ENCODE results near the gene EEF1AKMT1.

Gene EEF1AKMT1

DNA sequence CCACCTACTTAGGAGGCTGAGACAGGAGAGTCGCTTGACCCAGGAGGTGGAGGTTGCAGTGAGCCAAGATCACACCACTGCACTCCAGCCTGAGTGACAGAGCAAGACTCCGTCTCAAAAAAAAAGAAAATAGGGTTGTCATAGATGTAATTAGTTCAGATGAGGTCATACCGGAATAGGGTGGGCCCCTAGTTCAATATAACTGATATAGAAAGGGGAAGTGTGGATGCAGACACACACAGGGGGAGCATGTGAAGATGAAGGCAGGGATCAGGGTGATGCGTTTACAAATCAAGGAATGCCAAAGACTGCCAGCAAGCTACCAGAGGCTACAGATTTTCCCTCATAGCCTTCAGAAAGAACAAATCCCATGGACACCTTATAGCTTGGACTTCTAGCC lies 24.3 kb upstream of the EEF1AKMT1 start:
- Histone ChIP-seq H3K36me3 (ENCODE audit: low read length) (peaks cover 23% of the 10 kb centered on the region), H3K4me2 (ENCODE audit: low read depth, low read length, poor library complexity, severe bottlenecking) (no peak overlapping the region)

DNA sequence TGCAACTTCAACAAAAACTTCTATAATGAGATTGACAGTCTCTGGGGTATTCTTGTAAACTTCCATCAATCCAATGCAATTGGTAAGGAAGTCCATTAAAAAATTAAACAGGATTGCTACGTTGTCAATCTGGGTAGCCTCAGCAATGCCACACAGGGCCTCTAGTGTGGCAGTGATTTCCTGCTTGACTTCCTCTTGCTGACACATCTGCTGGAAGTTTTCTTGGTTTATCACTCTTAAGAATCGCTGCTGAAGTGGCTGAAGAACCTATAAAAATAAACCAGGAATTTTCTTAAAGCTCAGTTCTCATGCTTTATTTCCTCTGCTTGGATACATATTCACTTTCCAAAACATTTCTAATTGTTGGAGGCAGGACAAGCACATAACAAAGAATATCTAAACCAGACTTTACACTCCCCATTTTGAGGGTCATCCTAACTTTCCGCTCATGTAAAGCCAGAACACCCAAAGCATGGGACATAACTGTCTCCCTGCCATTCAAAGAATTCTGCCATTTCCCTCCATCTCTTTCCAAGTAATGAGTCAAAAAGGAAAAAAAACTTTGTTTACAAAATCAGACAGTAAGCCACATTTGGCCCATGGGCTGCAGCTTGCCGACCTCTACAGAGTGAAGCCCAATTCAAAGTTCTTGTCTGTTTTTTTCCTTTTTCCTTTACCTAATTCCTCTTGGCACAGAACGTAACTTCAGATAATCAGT lies 23.2 kb upstream of the EEF1AKMT1 start:
- Histone ChIP-seq H4K20me1 (ENCODE audit: low read depth, low read length) (no peaks in the 10 kb centered on the region), H2AFZ (ENCODE audit: low read depth, low read length, severe bottlenecking) (no peak overlapping the region), H3K27ac (ENCODE audit: low read depth, low read length) (no peak overlapping the region), H3K27me3 (ENCODE audit: low read length) (no peaks in the 10 kb centered on the region), H3K9me3 (ENCODE audit: insufficient read depth, low read length) (no peaks in the 10 kb centered on the region), H3K36me3 (ENCODE audit: low read length) (peaks cover 23% of the 10 kb centered on the region), H3K4me3 (ENCODE audit: insufficient read depth, low read length, poor library complexity, severe bottlenecking) (no peak overlapping the region), H3K9me2 (replicated peaks; ENCODE audit: insufficient read depth, low read length) (no peaks in the 10 kb centered on the region), H3K4me2 (ENCODE audit: low read depth, low read length, poor library complexity, severe bottlenecking) (no peak overlapping the region), H3K79me2 (ENCODE audit: insufficient read depth, low read length) (no peaks in the 10 kb centered on the region), H3F3A (ENCODE audit: insufficient read depth) (no peaks in the 10 kb centered on the region), H3K9ac (ENCODE audit: low read length) (no peak overlapping the region)
- no peak for TF ChIP-seq EZH2phosphoT487 (conservative IDR thresholded peaks at IDR 0.05; ENCODE audit: low read length)
- TF ChIP-seq, protein P1, sequence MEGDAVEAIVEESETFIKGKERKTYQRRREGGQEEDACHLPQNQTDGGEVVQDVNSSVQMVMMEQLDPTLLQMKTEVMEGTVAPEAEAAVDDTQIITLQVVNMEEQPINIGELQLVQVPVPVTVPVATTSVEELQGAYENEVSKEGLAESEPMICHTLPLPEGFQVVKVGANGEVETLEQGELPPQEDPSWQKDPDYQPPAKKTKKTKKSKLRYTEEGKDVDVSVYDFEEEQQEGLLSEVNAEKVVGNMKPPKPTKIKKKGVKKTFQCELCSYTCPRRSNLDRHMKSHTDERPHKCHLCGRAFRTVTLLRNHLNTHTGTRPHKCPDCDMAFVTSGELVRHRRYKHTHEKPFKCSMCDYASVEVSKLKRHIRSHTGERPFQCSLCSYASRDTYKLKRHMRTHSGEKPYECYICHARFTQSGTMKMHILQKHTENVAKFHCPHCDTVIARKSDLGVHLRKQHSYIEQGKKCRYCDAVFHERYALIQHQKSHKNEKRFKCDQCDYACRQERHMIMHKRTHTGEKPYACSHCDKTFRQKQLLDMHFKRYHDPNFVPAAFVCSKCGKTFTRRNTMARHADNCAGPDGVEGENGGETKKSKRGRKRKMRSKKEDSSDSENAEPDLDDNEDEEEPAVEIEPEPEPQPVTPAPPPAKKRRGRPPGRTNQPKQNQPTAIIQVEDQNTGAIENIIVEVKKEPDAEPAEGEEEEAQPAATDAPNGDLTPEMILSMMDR (IDR thresholded peaks at IDR 0.05; ENCODE audit: insufficient read depth, low read length, poor library complexity, severe bottlenecking), result no peak

More for the DNA sequence above, 24.3 kb upstream of the EEF1AKMT1 start:
- no peaks in the 10 kb centered on the region for H3K27me3 ChIP-seq (ENCODE audit: low read length)
- H3K4me3 ChIP-seq (ENCODE audit: insufficient read depth, low read length, poor library complexity, severe bottlenecking), result no peak overlapping the region
- H3K9ac ChIP-seq (ENCODE audit: low read length), result no peak overlapping the region
- H2AFZ ChIP-seq (ENCODE audit: low read depth, low read length, severe bottlenecking), result no peak overlapping the region
- no peaks in the 10 kb centered on the region for H4K20me1 ChIP-seq (ENCODE audit: low read depth, low read length)
- no peaks in the 10 kb centered on the region for H3F3A ChIP-seq (ENCODE audit: insufficient read depth)
- H3K9me2 ChIP-seq (replicated peaks; ENCODE audit: insufficient read depth, low read length), result no peaks in the 10 kb centered on the region
- no peaks in the 10 kb centered on the region for H3K79me2 ChIP-seq (ENCODE audit: insufficient read depth, low read length)
- TF ChIP-seq, protein P1 (IDR thresholded peaks at IDR 0.05; ENCODE audit: insufficient read depth, low read length, poor library complexity, severe bottlenecking), result no peak
- no peak for TF ChIP-seq EZH2phosphoT487 (conservative IDR thresholded peaks at IDR 0.05; ENCODE audit: low read length)
- no peaks in the 10 kb centered on the region for H3K9me3 ChIP-seq (ENCODE audit: insufficient read depth, low read length)
- no peak overlapping the region for H3K27ac ChIP-seq (ENCODE audit: low read depth, low read length)

DNA sequence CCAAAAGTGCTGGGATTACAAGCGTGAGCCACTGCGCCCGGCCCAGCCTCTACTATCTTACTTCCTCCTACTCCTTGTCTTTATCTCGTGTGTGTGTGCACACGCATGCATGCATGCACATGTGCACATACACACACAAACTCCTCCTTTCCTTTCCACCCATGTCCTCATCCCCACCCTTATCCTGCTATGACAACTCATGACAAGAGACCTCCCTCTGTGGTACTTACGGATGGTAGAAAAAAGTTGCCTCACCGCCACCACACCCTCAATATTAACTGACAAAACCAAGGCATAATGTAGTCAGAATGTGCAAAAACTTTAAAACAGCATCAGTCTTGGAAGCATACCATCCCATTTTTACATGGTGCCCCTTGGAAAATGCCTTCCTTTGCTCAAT lies 15.9 kb upstream of the EEF1AKMT1 start:
- Histone ChIP-seq H3K9ac (ENCODE audit: low read length) (no peak overlapping the region), H3K27ac (ENCODE audit: low read depth, low read length) (no peak overlapping the region), H4K20me1 (ENCODE audit: low read depth, low read length) (no peaks in the 10 kb centered on the region), H3K9me2 (replicated peaks; ENCODE audit: insufficient read depth, low read length) (no peaks in the 10 kb centered on the region), H3K4me3 (ENCODE audit: insufficient read depth, low read length, poor library complexity, severe bottlenecking) (no peak overlapping the region), H3F3A (ENCODE audit: insufficient read depth) (no peaks in the 10 kb centered on the region), H3K27me3 (ENCODE audit: low read length) (no peaks in the 10 kb centered on the region), H3K36me3 (ENCODE audit: low read length) (peaks cover 13% of the 10 kb centered on the region), H3K4me2 (ENCODE audit: low read depth, low read length, poor library complexity, severe bottlenecking) (no peak overlapping the region), H2AFZ (ENCODE audit: low read depth, low read length, severe bottlenecking) (no peak overlapping the region), H3K9me3 (ENCODE audit: insufficient read depth, low read length) (no peaks in the 10 kb centered on the region), H3K79me2 (ENCODE audit: insufficient read depth, low read length) (no peaks in the 10 kb centered on the region)
- TF ChIP-seq, protein P1 (IDR thresholded peaks at IDR 0.05; ENCODE audit: insufficient read depth, low read length, poor library complexity, severe bottlenecking), result no peak
- TF ChIP-seq EZH2phosphoT487 (conservative IDR thresholded peaks at IDR 0.05; ENCODE audit: low read length), result no peak

Measured in SU-DHL-6 (cell line).